ENCODE results near the gene UAP1L1. TPM values are rescaled to one million over a fixed set of nuclear protein-coding genes. Genes with fewer than 3 reads are reported as not detected.

Gene UAP1L1
- total and polyA plus RNA-seq, 12 donors, result 3.4 to 24.3 (median 8.5) TPM

DNA sequence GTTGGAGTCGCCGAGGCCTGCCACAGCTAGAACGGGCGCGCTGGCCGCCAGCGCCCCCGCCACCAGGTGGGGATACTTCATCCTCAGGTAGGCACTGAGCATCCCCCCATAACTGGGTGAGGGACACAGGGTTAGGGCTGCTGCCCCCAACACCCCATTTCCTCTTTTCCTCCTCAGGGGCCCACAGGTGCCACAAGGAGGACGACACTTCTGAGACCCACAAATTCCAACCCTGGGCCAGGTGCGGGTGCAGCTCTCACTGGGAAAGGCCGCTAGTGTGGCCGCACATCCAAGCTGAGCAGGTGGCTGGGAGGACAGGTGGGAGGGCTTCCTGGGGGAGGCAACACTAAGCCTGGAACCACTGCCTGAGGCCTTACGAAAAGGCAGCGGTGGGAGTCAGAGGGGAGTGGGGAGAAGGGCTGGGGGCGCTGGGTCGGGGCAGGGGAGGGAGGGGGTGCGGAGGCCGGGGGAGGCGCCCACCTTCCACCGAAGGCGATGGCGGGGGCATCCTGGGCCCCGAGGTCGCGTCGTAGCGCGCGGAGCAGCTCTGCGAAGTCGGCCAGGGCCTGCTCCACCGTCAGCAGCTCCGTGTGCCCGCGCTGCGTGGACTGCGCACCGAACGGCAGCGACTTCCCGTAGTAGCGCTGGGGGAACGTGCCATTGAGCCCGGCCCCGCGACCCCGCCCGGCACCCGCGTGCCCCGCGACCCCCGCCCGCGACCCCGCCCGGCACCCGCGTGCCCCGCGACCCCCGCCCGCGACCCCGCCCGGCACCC is 36.3 kb downstream of the UAP1L1 start:
- DNase-seq (no peak), ATAC-seq (no peak)
- peak overlapping the region in 9 of 10 donors; percentile 35 to 95 (median 83) for H3K4me3 ChIP-seq
- H3K27ac ChIP-seq, result no peak overlapping the region
- no peaks in the 10 kb centered on the region for H3K9me3 ChIP-seq
- TF ChIP-seq, protein P1, sequence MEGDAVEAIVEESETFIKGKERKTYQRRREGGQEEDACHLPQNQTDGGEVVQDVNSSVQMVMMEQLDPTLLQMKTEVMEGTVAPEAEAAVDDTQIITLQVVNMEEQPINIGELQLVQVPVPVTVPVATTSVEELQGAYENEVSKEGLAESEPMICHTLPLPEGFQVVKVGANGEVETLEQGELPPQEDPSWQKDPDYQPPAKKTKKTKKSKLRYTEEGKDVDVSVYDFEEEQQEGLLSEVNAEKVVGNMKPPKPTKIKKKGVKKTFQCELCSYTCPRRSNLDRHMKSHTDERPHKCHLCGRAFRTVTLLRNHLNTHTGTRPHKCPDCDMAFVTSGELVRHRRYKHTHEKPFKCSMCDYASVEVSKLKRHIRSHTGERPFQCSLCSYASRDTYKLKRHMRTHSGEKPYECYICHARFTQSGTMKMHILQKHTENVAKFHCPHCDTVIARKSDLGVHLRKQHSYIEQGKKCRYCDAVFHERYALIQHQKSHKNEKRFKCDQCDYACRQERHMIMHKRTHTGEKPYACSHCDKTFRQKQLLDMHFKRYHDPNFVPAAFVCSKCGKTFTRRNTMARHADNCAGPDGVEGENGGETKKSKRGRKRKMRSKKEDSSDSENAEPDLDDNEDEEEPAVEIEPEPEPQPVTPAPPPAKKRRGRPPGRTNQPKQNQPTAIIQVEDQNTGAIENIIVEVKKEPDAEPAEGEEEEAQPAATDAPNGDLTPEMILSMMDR (IDR thresholded peaks at IDR 0.05), result no peak
- H3K4me1 ChIP-seq, result peaks cover 12 to 40% (median 23%) of the 10 kb centered on the region in 9 donors
- 33 to 69% methylated on average over 21 to 66 of the region's 66 CpGs for WGBS, 2 donors
- H3K36me3 ChIP-seq, result peaks cover 0 to 46% (median 26%) of the 10 kb centered on the region in 9 donors
- intact Hi-C loops (cut with DNase I), result no loop called here
- no peaks in the 10 kb centered on the region for H3K27me3 ChIP-seq

DNA sequence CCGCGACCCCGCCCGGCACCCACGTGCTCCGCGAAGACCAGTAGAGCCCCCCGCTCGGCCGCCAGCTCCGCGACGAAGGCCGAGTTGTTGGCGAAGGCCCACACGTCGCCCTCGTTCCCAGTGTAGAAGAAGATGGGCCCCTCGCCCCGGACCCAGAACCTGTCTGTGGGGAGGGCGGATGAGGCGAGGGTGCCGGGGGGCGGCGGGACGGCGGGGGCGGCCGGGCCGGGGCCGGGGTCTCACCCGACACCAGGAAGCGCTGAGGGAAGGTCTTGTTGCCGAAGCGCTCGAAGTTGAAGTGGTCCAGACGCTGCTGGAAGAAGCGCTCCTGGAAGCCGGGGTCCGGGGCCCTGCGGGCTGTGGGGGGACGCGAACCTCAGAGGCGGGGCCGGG is 36.9 kb downstream of the UAP1L1 start:
- intact Hi-C loops (cut with DNase I), result no loop called here
- Histone ChIP-seq H3K27me3 (no peaks in the 10 kb centered on the region), H3K27ac (peak overlapping the region in 9 of 10 donors; percentile 26 to 85 (median 68)), H3K36me3 (peaks cover 0 to 39% (median 19%) of the 10 kb centered on the region in 9 donors), H3K9me3 (no peaks in the 10 kb centered on the region), H3K4me1 (peaks cover 12 to 40% (median 23%) of the 10 kb centered on the region in 9 donors), H3K4me3 (peak overlapping the region; percentile 66 to 95 (median 86))
- ATAC-seq, result peak in 2 of 8 donors; percentile 2 to 3
- no peak for DNase-seq
- TF ChIP-seq, protein P1 (IDR thresholded peaks at IDR 0.05), result no peak
- WGBS, 2 donors, result 1% methylated on average over 25 to 42 of the region's 45 CpGs

DNA sequence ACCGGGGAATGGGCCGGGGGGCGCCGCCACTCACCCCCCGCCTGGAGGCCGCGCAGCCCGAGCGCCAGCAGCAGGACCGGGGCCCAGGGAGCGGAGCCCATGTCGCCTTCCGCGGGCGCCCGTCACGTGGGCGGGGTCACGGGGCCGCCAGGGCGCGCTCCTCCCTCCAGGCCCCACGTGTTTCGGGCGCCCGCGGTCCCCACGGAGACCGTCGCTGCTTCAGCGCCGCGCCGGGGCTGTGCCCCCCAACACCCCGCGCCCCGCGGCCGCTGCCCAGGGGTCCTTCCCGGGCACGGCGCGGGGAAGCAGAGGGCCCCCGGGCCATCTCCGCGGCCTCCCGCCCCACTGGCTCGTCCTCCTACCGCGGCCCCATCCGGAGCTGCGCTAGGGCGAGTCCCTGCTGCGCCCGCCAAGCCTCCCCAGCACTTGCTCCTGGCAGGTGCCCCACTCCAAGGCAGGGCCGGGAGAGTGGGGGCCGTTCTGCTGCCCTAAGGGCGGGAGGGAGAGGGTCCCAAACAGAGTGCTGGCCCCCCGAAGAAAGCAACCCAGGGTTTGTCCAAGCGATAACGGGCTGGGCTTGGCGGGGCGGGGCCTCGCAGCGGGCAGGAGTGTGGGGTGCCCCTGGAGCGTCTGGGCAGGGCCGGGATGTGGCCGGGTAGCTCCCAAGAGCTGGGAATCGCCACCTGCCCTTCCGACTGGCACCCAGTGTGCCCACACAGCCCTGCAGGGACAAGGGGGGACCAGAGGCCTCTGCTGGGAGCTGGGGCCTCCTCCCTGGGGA is 37.5 kb downstream of the UAP1L1 start, which contains the start of gene DPP7:
DPP7 (minus strand) TSS at position 121 of the 781 bp plus-strand sequence; CDS start at position 101, 20 bp downstream.
- ATAC-seq, result peak; percentile 66 to 91 (median 84)
- Histone ChIP-seq H3K27me3 (no peaks in the 10 kb centered on the region), H3K4me1 (peaks cover 12 to 40% (median 23%) of the 10 kb centered on the region in 9 donors), H3K27ac (peak within 1 kb of the TSS; percentile 62 to 95 (median 78)), H3K36me3 (peaks cover 0 to 33% (median 18%) of the 10 kb centered on the region in 9 donors), H3K4me3 (peak within 1 kb of the TSS; percentile 66 to 95 (median 86)), H3K9me3 (no peaks in the 10 kb centered on the region)
- WGBS, 2 donors, result 6 to 22% methylated on average over 30 to 70 of the region's 70 CpGs
- peak; percentile 73 to 80 for DNase-seq
- intact Hi-C loops (cut with DNase I), result loop anchor here in 3 of 10 donors (1.0 to 5.0 kb wide), 3 partner anchors 29 to 122 kb away; partner anchors contain the start of genes CYSRT1 (in 1 of the 3), MAN1B1 (in 1 of the 3) and RNF224 (in 1 of the 3)
- TF ChIP-seq, protein P1 (IDR thresholded peaks at IDR 0.05), result no peak

Measured in heart right ventricle (tissue), 16 donors.